Measurements from ENCODE around the gene CEBPG.

GRCh38 chr19:33329736-33330135, 43.8 kb upstream of the CEBPG start:
- no peak for TF ChIP-seq CBX8 (IDR thresholded peaks at IDR 0.05; ENCODE audit: borderline replicate concordance, extremely low read depth, low read depth, low read length, poor library complexity, severe bottlenecking)
- TF ChIP-seq CTCF (IDR thresholded peaks at IDR 0.05 in 2 of 3, conservative IDR thresholded peaks at IDR 0.05 in 1 of 3; ENCODE audit: insufficient read depth in 2 of 3, low read depth in 1 of 3, low read length in 3 of 3), result no peak
- TF ChIP-seq MYC (IDR thresholded peaks at IDR 0.05; ENCODE audit: low read depth, low read length), result no peak
- TF ChIP-seq MYC (CRISPR knock-in tag; IDR thresholded peaks at IDR 0.05; ENCODE audit: borderline replicate concordance, low read depth), result no peak
- no peak for TF ChIP-seq ADNP (tag; IDR thresholded peaks at IDR 0.05)

All from K562 (cell line).